ENCODE measurements around the gene RBBP5.

The RBBP5 gene

DNA sequence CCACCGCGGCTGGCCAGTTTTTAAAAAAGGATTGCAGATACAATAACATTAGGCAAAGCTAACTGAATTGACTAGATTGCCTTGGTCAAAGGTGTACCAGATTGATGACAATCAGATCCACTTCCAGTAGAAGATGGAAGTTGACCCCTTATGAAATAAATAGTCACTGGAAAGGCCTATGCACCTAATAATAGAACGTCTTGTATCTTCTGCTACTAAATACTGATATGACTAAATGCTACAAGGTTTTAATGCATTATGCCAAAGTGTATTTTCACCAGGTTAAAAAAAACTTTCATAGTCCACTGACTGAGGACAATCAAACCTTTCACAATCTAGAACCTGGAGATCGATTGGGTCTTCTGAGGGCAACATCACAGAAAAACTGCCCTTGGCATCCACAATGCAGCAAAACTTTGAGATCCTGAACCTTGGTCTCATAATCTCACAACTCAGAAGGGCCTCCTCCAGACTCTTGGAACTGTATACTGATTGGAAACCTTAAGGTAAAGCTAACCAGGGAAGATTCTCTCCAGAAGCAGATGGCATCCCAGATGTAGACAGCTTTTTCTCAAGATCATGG is 7.8 kb upstream of the RBBP5 start:
- DNase-seq = no peak

- DNase-seq = no peak
Observed at GRCh38 chr1:205128050-205128449, 6.3 kb upstream of the RBBP5 start.

- no peak for DNase-seq
Observed at GRCh38 chr1:205127646-205128045, 5.9 kb upstream of the RBBP5 start.

- no peak for DNase-seq
Observed at GRCh38 chr1:205124726-205125125, 2.9 kb upstream of the RBBP5 start.

GRCh38 chr1:205122489-205122882 is 708 bp upstream of the RBBP5 start:
- DNase-seq = no peak

DNA sequence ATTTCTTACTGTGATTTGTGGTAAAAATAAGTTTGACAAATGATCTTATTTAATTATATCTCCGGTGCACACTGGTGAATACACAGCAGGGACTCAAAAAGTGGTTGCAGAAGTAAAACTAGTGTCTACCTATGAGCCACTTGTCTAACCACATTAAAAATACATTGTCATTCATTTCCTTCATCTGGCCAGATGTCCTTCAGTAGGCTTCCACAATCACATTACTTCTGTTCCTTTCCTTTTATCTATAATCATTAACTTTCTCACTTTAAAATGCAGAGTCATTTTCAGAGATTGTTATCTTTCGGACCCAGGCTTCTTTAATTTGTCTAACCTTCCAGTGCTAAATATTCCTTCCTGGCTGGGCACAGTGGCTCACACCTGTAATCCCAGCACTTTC is 3.0 kb downstream of the RBBP5 start:
- DNase-seq = no peak

DNA sequence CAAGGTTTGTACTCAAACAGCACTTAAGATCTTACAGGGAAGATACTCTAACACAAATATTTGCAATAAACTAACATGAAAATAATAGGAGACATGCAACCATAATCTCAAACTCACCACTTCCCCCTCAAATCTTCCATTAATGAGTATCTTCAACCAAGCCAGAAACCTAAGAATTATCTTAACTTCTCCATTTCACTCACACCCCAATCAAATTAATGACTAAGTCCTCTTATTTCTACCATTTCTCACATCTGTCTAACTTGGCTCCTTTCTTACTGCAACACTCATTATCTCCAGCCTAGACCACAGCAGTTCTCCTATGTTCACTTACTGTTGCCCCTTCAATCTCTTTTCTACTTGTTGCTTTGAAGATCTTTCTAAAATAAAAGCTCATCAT is 10.4 kb downstream of the RBBP5 start:
- DNase-seq = no peak

DNA sequence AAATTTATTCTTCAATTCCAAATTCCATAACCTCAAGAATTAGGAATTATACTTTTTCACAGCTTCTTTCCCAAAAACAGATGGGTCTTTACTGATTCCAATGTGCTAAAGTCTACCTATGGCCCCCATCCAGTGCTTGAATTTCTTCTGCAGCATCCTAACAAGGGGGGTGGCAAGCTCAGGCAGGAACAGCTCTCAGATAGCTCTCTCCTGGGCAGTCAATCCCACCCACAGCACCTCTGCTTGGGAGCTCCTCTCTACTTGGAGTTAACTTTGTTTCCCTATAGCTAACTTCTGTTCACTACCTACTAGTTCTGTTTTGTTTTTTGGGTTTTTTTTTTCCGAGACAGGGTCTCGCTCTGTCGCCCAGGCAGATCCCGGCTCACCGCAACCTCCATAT is 12.1 kb downstream of the RBBP5 start:
- no peak for DNase-seq

GRCh38 chr1:205109269-205109668 is 12.5 kb downstream of the RBBP5 start:
- no peak for DNase-seq

DNA sequence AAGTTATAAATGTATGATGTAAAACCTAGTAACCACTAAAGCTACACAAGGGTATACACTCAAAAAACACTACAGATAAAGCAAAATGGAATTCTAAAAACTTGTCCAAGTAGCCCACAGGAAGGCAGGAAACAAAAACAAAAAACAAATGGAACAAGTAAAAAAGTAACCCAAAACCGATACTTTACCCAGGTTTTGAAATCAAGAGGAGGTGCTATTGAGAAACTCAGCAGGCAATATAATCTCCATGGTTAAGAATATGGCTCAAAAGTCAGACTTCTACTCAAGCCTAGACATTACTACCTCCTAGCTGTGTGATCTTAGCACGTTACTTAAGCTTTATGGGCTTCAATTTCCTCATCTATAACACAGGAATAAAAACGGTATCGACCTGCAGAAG is 13.3 kb downstream of the RBBP5 start:
- DNase-seq = no peak

DNA sequence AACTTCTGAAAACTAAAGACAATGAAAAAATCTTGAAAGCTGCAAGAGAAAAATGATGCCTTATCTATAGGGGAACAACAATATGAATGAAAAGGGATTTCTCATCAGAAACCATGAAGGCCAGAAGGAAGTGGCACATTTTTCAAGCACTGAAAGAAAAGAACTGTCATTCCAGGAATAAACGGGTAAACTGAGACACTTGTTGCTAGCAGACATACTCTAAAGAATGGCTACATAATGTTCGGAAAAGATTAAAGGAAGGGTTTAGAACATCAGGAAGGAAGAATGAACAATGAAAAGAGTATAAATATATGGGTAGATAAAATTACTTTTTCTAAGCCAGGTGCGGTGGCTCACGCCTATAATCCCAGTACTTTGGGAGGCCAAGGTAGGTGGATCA is 14.5 kb downstream of the RBBP5 start:
- no peak for DNase-seq

DNA sequence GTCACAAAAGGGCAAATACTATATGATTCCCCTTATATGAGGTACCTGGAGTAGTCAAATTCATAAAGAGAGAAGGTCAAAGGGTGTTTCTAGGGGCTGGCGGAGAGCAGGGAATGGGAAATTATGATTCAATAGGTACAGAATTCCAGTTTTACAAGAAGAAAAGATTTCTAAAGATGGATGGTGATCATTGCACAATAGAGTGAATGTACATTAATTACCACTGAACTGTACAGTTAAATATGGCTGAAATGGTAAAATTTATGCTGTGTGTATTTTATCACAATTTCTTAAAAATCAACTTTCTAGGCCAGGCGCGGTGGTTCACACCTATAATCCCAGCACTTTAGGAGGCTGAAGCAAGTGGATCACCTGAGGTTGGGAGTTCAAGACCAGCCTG is 19.4 kb downstream of the RBBP5 start:
- no peak for DNase-seq

GRCh38 chr1:205098242-205098641 is 23.5 kb downstream of the RBBP5 start:
- DNase-seq = no peak

GRCh38 chr1:205095422-205095821 is 26.4 kb downstream of the RBBP5 start:
- DNase-seq = no peak

GRCh38 chr1:205091043-205091740 is 30.6 kb downstream of the RBBP5 start:
- no peak for DNase-seq

GRCh38 chr1:205088341-205088740 is 33.4 kb downstream of the RBBP5 start:
- no peak for DNase-seq

- no peak for DNase-seq
Observed at GRCh38 chr1:205084360-205084759, 37.4 kb downstream of the RBBP5 start, which contains the start of gene TMEM81. TSS of gene TMEM81 (minus strand) at chr1:205084460. CDS start at chr1:205084320, 140 bp downstream.

DNA sequence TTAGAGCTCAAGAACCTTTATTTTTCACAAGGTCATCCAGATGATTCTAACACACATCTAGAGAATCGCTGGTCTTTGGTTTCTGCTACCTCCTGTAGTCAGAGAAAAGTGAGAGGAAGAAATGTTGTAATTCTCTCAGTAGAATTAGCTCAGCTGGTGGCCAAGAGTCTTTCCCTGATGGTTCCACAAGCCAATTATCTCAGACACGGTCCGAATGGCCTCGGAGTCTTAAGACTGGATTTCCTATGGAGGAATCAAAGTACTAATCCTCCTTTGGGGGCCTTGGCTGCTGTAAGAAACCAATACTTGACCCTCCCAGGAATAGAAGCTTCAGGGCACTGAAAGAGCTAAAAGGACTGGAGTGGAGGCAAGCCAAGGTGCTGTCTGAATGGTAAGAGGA is 39.3 kb downstream of the RBBP5 start:
- no peak for DNase-seq

DNA sequence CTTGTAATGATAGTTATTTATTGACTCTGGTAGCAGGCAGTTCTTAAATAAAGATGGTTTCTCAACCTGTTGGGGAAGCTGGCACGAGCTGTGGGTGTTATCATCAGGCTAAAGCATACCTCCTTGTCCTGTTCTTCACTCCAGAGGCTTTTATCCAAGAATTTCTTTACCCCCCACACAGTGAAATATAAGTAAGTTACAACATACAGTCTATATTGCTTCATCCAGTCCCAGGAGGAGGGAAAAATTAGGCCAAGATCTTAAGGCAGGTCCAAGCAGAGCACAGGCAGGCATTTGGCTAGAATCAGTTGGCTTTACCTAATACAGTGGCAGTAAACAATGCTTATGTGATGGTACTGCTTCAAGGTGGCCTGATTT is 43.9 kb downstream of the RBBP5 start:
- DNase-seq = no peak

DNA sequence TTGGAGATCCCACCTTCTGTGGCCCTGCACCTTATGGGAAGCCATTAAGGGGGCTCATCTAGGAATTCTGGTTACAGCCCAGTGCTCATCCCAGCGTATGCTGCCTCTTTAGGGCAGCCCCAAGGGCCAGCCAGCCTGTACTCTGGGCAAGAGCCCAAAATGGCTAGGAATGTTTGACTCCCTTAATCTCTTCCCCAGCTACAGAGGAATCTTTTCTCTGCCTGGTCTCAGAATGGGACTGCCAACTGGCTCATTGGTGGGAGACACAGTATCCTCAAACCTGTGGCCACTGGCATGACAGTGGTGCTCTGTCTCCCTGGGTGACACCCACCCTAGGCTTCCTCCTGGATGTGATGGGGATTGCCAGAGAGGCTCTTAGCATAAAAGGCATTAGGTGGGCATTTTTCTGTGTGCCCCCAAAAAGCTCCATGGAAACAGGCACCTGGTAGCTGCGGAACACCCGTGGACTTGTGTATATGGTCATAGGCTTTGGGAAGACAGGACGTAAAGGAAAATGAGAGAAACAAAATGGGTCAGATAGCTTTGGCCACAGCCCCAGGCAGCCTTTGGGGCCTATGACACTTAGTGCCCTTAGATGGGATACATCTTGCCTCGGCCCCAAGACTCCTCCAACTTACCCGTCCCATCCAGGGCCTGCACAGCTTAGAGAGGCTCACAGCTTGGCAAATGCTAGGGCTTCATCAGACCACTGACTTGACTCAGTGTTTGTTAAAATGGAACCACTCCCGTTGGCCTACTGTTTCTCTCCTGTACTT is 44.4 kb downstream of the RBBP5 start:
- no peak for DNase-seq

DNA sequence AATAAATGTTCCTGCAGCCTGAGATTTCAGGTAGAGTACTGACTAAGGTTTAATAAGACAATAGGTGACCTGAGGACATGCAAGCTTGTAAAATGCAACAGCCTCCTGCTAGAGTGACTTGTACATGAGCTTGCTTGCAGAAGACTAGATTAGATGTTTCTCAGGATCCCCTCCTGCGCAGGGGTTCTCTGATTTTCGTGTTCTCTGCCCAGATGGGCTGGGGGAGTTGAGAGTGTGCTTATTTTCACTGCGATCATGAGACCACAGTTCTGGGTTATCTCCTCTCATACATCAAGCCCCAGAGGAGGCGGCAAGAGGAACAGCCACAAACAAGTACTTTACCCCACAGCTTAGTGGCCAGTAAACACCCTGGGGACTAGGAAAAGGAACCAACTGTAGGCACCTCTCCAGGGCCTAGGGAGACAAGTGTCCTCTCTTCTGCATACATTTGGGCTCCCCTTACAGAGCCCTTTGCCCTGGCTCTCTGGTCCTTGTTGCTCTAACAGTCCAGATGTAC is 45.5 kb downstream of the RBBP5 start:
- DNase-seq = no peak

- DNase-seq = no peak
Observed at GRCh38 chr1:205075642-205076155, 46.1 kb downstream of the RBBP5 start.

- DNase-seq = no peak
Observed at GRCh38 chr1:205074513-205074912, 47.3 kb downstream of the RBBP5 start.

- no peak for DNase-seq
Observed at GRCh38 chr1:205074084-205074483, 47.7 kb downstream of the RBBP5 start.

Measured in CD4-positive, alpha-beta T cell treated with Interleukin-6 for 4 hours (primary cell).